AG09319 (cell line): ENCODE measurements around the gene GIPC3.

Experiments
- DNase-seq: peaks from one replicate; pipeline ENCODE4 v3.0.0-alpha.2; 2010; ENCODE audit warnings: low read depth; ENCODE audit errors: extremely low read depth
- CTCF ChIP-seq: IDR thresholded peaks from 2 replicates; pipeline ENCODE4 v1.5.1; 2011; ENCODE audit warnings: low read depth, mild to moderate bottlenecking, inconsistent platforms, low read length, moderate library complexity

Gene GIPC3

GRCh38 chr19:3538258-3538929 is 46.9 kb upstream of the GIPC3 start:
- TF ChIP-seq CTCF, result no peak
- DNase-seq, result no peak

- no peak for DNase-seq
- TF ChIP-seq CTCF, result no peak
These were observed 46.1 kb upstream of the GIPC3 start, which contains the start of gene TEKTIP1 for GRCh38 chr19:3538965-3539755. TSS of gene TEKTIP1 (plus strand) at chr19:3539174. CDS start at chr19:3539178, 4 bp downstream.

GRCh38 chr19:3539756-3540118 is 45.5 kb upstream of the GIPC3 start:
- TF ChIP-seq CTCF, result no peak
- no peak for DNase-seq

GRCh38 chr19:3543150-3544057 is 41.9 kb upstream of the GIPC3 start:
- no peak for TF ChIP-seq CTCF
- no peak for DNase-seq

GRCh38 chr19:3544058-3544376 is 41.3 kb upstream of the GIPC3 start:
- no peak for TF ChIP-seq CTCF
- DNase-seq, result no peak

GRCh38 chr19:3544742-3545668 is 40.3 kb upstream of the GIPC3 start:
- no peak for DNase-seq
- peak; percentile 96 for TF ChIP-seq CTCF
